Activated naive CD8-positive, alpha-beta T cell treated with anti-CD3 and anti-CD28 coated beads for 36 hours (primary cell): ENCODE data around the gene RAC3. TPM values are rescaled to one million over a fixed set of nuclear protein-coding genes. Genes with fewer than 3 reads are reported as not detected.

Experiments used
- DNase-seq: peaks from one replicate; pipeline ENCODE4 v3.0.0; 2021
- H3K27ac Mint-ChIP-seq: one replicate; pipeline ENCODE4 v1.8.0; 2022; ENCODE audit warnings: mild to moderate bottlenecking, moderate library complexity, mixed read lengths
- H3K27me3 Mint-ChIP-seq: one replicate; pipeline ENCODE4 v1.8.0; 2022; ENCODE audit warnings: mild to moderate bottlenecking, mixed read lengths
- H3K36me3 Mint-ChIP-seq: one replicate; pipeline ENCODE4 v1.8.0; 2021; ENCODE audit warnings: mild to moderate bottlenecking, mixed read lengths
- H3K4me1 Mint-ChIP-seq: one replicate; pipeline ENCODE4 v1.8.0; 2021; ENCODE audit warnings: mixed read lengths
- H3K4me3 Mint-ChIP-seq: one replicate; pipeline ENCODE4 v1.8.0; 2022; ENCODE audit warnings: mild to moderate bottlenecking, moderate library complexity, mixed read lengths
- H3K9me3 Mint-ChIP-seq: one replicate; pipeline ENCODE4 v1.8.0; 2022; ENCODE audit warnings: mixed read lengths
- total RNA-seq, 2 experiments: library from RNA; stranded (reverse); gene quantifications; one replicate each; pipeline ENCODE4 v1.2.3, GENCODE V29; 2021

RAC3 gene
- total RNA-seq, 2 experiments from 2014 or later = 4.7 to 5.1 TPM

DNA sequence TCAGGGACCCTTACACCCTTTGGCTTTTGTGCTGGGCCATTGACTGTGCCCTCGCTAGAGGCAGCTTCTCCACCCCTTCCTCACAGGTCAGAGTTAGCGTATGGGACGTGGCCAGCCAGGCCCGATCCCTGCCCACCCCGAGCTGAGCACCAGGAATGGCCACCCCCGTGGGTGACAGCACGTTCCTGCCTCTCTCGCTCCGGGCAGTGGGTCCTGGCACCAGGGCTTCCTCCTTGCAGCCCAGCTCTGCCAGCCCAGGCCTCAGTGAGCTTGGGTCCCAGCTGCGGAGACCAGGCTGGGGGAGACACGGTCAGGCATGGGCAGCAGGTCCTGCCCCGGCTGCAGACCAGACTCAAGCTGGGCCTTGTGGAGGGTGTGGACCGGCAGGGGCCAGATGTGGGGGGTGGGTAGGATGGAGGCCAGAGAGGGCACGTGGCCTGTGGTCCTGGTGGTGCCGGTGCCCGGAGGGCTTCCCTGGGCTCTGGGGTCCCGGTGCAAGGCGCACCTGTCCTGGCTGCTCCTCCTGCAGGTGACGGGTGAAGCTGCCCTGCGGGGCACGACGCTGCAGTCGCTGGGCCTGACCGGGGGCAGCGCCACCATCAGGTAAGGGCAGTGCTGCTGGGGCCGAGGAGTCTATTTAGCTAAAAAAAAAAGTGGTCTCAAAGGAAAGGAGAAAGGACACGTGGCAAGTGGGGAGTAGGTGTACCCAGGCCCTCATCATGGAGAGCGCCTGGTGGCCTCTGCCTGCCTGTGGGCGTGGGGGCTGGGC lies 35.8 kb upstream of the RAC3 start:
- Mint-ChIP-seq H3K4me3 (no peak overlapping the region), H3K36me3 (no peaks in the 10 kb centered on the region), H3K27me3 (no peaks in the 10 kb centered on the region), H3K9me3 (no peaks in the 10 kb centered on the region), H3K4me1 (no peaks in the 10 kb centered on the region), H3K27ac (no peak overlapping the region)
- DNase-seq = no peak

DNA sequence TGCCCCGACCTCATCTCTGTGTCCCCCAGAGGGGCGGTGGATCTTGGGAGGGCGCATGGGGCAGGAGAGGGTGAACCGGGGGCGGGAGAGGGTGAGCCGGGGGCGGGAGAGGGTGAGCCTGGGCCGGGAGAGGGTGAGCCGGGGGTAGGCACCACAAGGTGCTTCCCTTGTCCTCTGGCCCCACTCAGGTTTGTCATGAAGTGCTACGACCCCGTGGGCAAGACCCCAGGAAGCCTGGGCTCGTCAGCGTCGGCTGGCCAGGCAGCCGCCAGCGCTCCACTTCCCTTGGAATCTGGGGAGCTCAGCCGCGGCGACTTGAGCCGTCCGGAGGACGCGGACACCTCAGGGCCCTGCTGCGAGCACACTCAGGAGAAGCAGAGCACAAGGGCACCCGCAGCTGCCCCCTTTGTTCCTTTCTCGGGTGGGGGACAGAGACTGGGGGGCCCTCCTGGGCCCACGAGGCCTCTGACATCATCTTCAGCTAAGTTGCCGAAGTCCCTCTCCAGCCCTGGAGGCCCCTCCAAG lies 35.2 kb upstream of the RAC3 start:
- Mint-ChIP-seq H3K27me3 (no peaks in the 10 kb centered on the region), H3K4me1 (no peaks in the 10 kb centered on the region), H3K27ac (no peak overlapping the region), H3K36me3 (no peaks in the 10 kb centered on the region), H3K9me3 (no peaks in the 10 kb centered on the region), H3K4me3 (no peak overlapping the region)
- DNase-seq = no peak

DNA sequence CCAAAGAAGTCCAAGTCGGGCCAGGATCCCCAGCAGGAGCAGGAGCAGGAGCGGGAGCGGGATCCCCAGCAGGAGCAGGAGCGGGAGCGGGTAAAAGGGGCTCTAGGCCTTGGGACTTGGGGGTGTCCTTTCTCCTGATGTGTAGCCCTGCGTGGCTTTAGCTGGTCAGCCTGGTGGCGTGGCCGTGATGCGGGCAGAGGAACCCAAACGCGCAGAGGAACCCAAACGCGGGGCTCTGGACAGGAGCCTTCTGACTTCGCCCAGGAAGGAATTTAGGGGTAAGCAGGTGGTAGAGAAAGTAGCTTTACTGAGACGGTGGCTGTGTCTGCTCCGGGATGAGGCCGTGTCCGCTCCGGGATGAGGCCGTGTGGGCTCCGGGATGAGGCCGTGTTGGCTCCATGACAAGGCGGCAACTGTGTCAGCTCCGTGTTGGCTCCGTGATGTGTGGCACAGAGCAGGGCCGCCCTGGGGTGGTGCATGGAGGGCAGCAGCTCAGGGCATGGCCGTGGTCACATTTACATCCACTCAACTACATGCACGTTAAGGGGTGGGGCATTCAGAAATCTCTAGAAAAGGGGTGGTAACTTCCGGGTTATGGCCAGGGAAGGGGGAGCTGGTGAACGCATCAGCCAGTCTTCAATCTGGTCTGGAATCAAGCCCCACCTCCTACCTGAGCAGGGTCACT lies 34.6 kb upstream of the RAC3 start:
- H3K4me3 Mint-ChIP-seq = no peak overlapping the region
- no peak overlapping the region for H3K27ac Mint-ChIP-seq

DNA sequence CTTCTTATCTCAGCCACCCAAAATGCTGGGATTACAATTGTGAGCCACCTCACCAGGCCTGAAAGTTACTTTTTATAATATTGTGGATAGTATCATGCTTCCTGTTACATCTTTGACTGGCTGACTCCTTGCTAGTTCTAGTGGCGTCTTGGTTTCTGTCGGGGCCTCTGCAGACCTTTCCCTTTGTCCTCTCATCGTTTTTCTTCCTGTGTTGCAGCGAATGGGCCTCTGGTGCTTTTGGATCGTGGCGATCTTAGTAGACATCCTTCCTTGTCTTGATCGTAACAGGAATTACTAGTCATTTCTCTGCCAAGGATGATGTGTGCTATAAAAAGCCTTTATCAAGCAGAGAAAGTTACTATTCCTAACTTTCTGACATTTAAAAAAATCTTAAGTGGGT lies 33.3 kb upstream of the RAC3 start:
- Mint-ChIP-seq H3K36me3 (no peaks in the 10 kb centered on the region), H3K27me3 (no peaks in the 10 kb centered on the region), H3K9me3 (no peaks in the 10 kb centered on the region), H3K4me3 (no peak overlapping the region), H3K4me1 (no peaks in the 10 kb centered on the region), H3K27ac (no peak overlapping the region)
- DNase-seq = no peak

More for the DNA sequence above, 34.6 kb upstream of the RAC3 start:
- no peaks in the 10 kb centered on the region for H3K9me3 Mint-ChIP-seq
- H3K4me1 Mint-ChIP-seq = no peaks in the 10 kb centered on the region
- no peak for DNase-seq
- no peaks in the 10 kb centered on the region for H3K36me3 Mint-ChIP-seq
- H3K27me3 Mint-ChIP-seq = no peaks in the 10 kb centered on the region

DNA sequence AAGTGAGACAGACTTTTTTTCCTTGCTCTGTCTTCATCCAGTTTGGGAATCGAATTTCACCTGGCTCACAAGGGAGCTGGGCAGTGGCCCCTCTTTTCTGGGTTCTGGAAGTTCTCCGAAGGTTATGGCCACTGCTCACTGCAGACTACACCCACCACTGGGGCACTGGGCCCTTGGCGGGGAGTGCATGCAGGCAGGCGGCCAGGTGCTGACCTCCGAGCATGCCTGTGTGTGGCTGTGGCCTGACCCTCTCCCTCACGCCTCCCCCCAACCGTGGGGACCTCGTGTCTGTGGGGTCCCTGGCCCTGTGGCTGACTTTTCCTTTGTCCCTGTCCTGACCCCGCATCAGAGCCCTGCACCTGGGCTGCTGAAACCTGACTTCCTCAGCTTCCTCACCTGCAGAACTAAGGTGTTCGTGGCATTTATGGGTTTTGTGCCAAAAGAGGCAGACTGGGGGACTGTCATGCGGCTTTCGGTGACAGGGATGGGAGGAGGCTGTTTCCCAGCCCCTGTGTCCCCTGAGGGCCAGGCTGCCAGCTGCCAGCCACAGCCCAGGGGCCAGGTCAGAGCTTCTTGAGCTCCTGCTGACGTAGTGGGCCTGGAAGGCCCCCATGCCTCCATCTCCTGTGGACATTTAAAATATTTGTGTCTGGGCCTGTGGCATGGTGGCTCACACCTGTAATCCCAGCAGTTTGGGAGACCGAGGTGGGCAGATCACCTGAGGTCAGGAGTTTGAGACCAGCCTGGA lies 32.6 kb upstream of the RAC3 start:
- H3K9me3 Mint-ChIP-seq = no peaks in the 10 kb centered on the region
- no peaks in the 10 kb centered on the region for H3K27me3 Mint-ChIP-seq
- no peaks in the 10 kb centered on the region for H3K36me3 Mint-ChIP-seq
- H3K27ac Mint-ChIP-seq = no peak overlapping the region
- no peak for DNase-seq
- H3K4me1 Mint-ChIP-seq = no peaks in the 10 kb centered on the region
- H3K4me3 Mint-ChIP-seq = no peak overlapping the region

DNA sequence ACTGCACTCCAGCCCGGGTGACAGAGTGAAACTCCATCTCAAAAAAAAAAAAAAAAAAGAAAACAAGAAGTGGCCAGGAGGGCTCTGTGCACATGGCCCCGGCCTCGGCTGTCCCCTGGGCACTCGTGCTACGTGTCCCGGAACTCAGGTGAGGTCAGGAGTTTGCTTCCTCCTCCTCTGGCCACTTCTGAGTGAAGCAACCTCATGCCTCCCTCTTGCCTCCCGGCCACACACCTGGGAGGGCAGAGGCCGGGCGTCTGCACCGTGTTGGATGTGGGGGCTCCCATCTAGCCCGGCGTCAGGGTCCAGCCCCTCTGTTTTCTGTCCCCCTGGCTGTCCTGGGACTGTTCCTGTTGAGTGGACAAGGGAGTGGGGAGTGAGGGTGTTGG lies 31.9 kb upstream of the RAC3 start:
- no peaks in the 10 kb centered on the region for H3K4me1 Mint-ChIP-seq
- H3K36me3 Mint-ChIP-seq = no peaks in the 10 kb centered on the region
- H3K9me3 Mint-ChIP-seq = no peaks in the 10 kb centered on the region
- H3K27me3 Mint-ChIP-seq = no peaks in the 10 kb centered on the region
- H3K4me3 Mint-ChIP-seq = no peak overlapping the region
- no peak overlapping the region for H3K27ac Mint-ChIP-seq
- DNase-seq = no peak

DNA sequence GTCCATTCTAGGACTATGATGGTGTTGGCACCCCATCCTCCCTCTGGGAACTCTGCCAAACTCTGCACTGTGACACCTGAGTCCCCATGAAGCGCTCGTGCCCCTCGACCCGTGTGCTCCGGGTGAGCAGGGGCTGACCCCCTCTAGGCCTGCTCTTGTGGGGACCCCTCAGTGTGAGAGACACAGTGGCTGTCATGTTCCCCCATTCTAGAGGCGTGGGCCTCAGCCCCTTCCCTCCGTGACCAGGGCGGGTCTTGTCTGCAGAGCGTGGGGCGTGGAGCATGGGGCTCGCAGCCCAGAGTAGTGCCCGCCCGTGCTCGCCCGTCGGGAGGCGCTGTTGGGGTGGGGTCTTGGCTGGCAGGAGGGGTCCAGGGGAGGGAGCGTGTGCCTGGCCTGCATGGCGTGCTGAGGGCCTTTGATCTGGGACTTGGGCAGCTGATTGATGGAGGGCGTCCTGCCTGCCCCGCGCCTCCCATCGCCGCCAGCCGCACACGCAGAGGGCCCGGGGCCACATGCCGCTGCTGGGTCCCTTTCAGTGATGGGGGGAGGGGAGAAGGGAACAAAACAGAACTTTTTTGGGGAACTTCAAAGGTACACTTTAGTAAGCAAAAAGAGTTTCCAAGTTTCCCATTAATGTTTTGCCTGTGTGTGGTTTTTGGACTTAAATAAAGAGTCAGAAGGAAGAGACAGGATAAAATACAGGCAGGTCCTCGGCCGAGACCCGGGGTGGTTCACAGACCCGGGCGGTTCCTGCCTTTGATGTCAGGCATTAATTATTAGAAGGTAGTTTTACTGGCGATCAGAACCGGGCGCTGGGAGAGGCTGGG lies 31.3 kb upstream of the RAC3 start:
- H3K27me3 Mint-ChIP-seq = no peaks in the 10 kb centered on the region
- H3K4me1 Mint-ChIP-seq = no peaks in the 10 kb centered on the region
- no peak overlapping the region for H3K4me3 Mint-ChIP-seq
- no peaks in the 10 kb centered on the region for H3K36me3 Mint-ChIP-seq
- no peak for DNase-seq
- no peaks in the 10 kb centered on the region for H3K9me3 Mint-ChIP-seq
- H3K27ac Mint-ChIP-seq = no peak overlapping the region

DNA sequence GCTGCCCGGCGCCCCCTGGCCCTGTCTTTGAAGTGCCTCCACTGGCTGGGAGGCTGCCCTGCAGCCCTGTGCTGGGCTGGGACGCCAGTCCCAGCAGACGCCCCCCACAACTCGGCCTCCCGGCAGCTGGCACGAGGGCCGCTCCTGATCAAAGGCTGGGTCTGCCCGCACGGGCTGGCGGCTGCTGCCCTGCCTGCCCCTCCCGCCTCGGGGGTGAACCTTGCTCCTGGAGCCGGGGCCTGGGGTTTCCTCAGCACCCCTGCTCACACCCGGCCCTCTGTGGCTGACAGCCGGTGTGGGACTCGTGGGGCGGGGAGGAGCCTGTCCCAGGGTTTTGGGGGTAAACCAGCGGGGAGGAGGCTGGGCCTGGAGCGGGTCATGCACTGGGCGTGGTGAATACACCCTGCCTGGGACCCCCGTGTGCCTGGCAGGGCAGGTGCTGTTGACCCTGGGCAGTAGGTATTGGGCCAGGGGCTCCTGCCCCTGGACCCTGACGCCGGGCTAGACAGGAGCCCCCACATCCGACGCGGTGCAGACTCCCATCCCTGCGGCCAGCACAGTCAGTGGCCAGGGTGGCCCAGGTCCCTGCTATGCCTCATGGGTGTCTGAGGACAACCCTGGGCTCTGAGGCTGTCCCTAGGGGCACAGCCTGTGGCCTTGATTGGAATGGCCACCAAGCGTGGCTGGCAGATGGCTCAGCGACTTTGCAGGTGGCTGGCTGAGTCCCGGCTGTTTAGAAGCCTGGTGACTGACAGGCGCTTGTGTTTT lies 30.5 kb upstream of the RAC3 start:
- no peaks in the 10 kb centered on the region for H3K36me3 Mint-ChIP-seq
- no peaks in the 10 kb centered on the region for H3K27me3 Mint-ChIP-seq
- no peaks in the 10 kb centered on the region for H3K4me1 Mint-ChIP-seq
- H3K4me3 Mint-ChIP-seq = no peak overlapping the region
- no peak for DNase-seq
- no peak overlapping the region for H3K27ac Mint-ChIP-seq
- no peaks in the 10 kb centered on the region for H3K9me3 Mint-ChIP-seq

DNA sequence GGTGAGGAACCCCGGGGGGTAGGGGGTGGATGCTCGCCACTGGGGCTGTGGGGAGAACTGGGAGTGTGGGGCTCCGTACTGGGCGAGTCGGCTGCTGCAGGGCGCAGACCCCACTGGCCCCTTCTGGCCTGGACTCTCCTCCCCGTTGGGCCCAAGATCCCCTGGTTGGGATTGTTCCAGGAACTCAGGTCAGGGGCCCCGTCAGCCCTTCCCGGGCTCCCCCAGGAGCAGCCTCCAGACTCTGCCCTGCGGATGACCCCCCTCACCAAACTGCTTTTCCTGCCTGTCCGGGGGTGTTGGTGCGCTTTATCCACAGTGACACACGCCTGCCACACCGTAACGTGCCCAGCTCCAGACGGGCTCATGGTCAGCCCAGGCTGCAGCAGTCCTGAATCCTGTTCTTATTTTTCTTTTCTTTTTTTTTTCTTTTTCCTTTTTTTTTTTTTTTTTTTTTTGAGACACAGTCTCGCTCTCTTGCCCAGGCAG lies 29.9 kb upstream of the RAC3 start:
- Mint-ChIP-seq H3K4me3 (no peak overlapping the region), H3K36me3 (no peaks in the 10 kb centered on the region), H3K9me3 (no peaks in the 10 kb centered on the region), H3K4me1 (no peaks in the 10 kb centered on the region), H3K27ac (no peak overlapping the region), H3K27me3 (no peaks in the 10 kb centered on the region)
- no peak for DNase-seq

DNA sequence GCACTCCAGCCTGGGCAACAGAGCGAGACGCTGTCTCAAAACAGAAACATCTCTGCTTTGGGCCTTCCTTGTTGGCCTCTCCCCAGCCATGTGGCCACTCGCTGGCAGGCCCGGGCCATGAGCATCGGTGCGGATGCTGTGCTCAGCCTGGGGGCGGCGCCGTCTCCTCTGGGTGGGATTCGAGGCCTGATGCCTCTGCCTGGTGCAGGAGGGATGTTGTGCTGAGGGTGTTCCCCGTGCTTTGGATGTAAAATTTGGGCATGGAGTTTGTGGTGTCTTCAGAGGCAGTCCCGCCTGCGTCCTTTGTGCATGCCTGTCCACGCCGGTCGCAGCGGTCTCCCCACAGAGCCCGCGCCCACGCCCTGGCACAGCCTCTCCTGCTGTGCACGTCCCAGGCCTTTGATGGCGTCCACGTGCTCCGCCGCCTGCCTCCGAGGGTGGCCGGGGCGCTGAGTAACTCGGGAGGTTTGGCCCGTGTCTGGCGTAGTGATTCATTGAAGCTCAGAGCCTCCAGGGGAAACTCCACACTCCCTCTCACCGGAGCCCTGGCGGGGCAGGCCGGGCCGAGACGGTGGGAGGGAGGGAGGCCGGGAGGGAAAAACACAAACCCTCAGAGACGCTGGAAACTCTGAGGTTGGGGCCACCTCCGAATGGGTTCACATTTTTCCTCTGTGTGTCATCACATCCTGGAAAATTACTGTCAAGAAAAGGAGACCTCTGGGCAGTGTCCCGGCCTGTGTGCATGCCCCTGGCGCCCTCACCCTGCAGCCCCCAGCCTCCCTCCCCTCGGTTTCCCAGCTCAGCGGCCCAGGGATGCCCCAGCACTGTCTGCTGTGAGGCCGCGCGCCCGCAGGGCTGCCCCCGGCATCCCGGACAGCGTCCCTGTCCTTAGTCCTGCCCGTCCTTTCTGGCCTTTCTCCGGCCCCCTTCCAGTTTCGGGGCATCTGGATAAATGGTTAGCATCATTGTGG lies 27.8 kb upstream of the RAC3 start:
- Mint-ChIP-seq H3K9me3 (no peaks in the 10 kb centered on the region), H3K27ac (no peak overlapping the region), H3K4me1 (no peaks in the 10 kb centered on the region), H3K36me3 (no peaks in the 10 kb centered on the region), H3K4me3 (no peak overlapping the region), H3K27me3 (no peaks in the 10 kb centered on the region)
- DNase-seq = no peak

DNA sequence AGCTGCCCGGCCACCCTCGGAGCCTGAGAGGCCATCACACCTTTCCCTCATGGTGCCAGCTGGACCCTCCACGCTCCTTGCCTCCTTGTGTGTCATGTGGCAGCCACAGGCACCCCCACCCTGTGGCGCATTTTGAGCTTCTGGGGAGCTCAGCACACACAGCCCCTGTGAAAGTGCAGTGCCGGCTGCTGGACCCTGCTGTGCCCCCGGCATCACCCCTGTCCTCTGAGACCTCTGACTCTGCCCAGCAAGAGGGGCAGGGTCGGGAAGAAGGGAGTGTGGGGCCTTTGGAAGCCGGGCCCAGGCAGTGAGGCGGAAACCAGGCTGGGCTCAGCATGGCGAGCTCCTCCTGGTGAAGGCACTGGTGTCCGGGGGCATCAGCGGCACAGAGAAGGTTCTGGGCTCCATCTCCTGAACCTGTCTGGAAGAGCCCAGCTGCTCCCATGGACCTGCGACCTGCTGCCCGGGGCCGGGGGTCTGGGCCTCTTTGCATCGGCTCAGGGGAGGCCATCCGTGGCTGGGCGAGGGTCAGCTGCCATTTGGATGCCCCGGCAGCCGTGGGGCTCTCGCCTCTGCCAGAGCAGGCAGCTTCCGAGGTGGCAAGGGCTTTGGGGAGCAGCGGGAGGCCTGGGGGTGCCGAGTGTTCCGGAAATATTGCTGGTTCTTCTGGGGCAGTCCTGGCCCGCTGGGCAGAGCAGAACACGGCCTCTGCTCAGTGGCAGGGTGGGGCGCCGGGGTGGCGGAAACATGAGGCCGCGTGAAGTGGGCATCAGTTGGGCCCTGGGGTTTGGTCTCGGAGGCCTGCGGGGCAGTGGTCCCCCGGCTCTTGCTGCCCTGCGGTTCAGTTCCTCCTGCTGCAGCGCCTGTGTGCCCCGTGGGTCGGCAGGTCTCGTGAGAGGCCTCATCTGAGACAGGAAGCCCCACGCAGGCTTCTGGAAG lies 26.7 kb upstream of the RAC3 start:
- Mint-ChIP-seq H3K27ac (no peak overlapping the region), H3K36me3 (no peaks in the 10 kb centered on the region), H3K27me3 (no peaks in the 10 kb centered on the region), H3K4me3 (no peak overlapping the region), H3K9me3 (no peaks in the 10 kb centered on the region), H3K4me1 (no peaks in the 10 kb centered on the region)
- no peak for DNase-seq

DNA sequence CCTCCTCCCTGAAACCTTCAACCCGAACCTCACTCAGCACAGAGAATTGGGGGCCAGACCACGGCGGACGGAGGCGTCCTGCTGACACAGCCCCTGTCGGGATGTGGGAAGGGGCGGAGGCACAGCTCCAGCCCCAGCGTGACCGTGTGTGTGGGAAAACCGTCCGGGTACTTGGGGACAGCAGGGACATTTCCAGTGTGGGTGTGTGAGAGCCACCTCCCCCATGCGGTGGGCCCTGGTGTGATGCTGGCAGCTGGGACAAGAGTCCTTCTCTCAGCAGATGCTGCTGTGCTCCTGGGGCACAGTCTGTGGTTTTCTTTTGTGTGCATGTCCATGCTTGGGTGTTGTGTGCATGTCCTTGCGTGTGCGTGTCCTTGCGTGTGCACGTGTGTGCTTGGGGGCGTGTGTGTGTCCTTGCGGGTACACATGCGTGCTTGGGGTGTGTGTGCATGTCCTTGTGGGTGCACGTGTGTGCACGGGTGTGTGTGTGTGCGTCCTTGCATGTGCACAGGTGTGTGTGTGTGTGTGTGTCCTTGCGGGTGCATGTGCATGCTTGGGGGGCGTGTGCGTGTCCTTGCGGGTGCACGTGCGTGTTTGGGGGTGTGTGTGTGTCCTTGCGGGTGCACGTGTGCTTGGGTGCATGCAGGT lies 25.7 kb upstream of the RAC3 start:
- DNase-seq = no peak
- H3K4me3 Mint-ChIP-seq = no peak overlapping the region
- H3K27ac Mint-ChIP-seq = no peak overlapping the region
- H3K9me3 Mint-ChIP-seq = no peaks in the 10 kb centered on the region
- H3K27me3 Mint-ChIP-seq = no peaks in the 10 kb centered on the region
- no peaks in the 10 kb centered on the region for H3K36me3 Mint-ChIP-seq
- H3K4me1 Mint-ChIP-seq = no peaks in the 10 kb centered on the region
